Tibial artery (tissue), 4 donors: Measurements from ENCODE around the gene SLC2A2.

Experiments
- DNase-seq, 2 donors: peaks; one replicate each; pipeline ENCODE4 v3.0.0-alpha.2; 2019
- H3K27ac ChIP-seq, 2 donors: fragments of 200-600 bp; sonication (generic) in 1 of 2; 1 replicate in 1 of 2; 2 replicates in 1 of 2; pipeline ENCODE4 v1.5.1; 2018 to 2019; ENCODE audit warnings: mild to moderate bottlenecking in 1 of 2
- H3K27me3 ChIP-seq, 2 donors: fragments of 200-600 bp; sonication (generic) in 1 of 2; one replicate each; pipeline versions ENCODE4 v1.5.1 to v1.6.0; 2016 to 2019
- H3K36me3 ChIP-seq, 3 donors: fragments of 200-600 bp; sonication (generic) in 2 of 3; one replicate each; pipeline ENCODE4 v1.5.1; 2016 to 2019; ENCODE audit warnings: mild to moderate bottlenecking in 2 of 3
- H3K4me1 ChIP-seq, 4 donors: fragments of 200-600 bp; sonication (generic) in 2 of 4; 1 replicate in 3 of 4; 2 replicates in 1 of 4; pipeline ENCODE4 v1.5.1; 2016 to 2019
- H3K4me3 ChIP-seq, 2 donors: fragments of 200-600 bp; sonication (generic) in 1 of 2; 1 replicate in 1 of 2; 2 replicates in 1 of 2; pipeline ENCODE4 v1.5.1; 2018 to 2019; ENCODE audit warnings: mild to moderate bottlenecking in 2 of 2
- H3K9me3 ChIP-seq, 3 donors: fragments of 200-600 bp; sonication (generic) in 1 of 3; one replicate each; pipeline ENCODE4 v1.5.1; 2016 to 2019
- CTCF ChIP-seq, 2 experiments: fragments of 200-600 bp in 1 of 2; fragments of 450-650 bp in 1 of 2; IDR thresholded peaks; one replicate each; pipeline ENCODE4 v1.5.1; 2017 to 2019; ENCODE audit warnings: antibody characterized with exemption in 2 of 2, mild to moderate bottlenecking in 1 of 2, moderate library complexity in 1 of 2
- intact Hi-C: fragments of 100-400 bp; cut with DNase I; formaldehyde crosslinking; loops from one replicate; pipeline ENCODE4 v1.15.0; 2023; ENCODE audit warnings: low total_unique reads

SLC2A2 gene

DNA sequence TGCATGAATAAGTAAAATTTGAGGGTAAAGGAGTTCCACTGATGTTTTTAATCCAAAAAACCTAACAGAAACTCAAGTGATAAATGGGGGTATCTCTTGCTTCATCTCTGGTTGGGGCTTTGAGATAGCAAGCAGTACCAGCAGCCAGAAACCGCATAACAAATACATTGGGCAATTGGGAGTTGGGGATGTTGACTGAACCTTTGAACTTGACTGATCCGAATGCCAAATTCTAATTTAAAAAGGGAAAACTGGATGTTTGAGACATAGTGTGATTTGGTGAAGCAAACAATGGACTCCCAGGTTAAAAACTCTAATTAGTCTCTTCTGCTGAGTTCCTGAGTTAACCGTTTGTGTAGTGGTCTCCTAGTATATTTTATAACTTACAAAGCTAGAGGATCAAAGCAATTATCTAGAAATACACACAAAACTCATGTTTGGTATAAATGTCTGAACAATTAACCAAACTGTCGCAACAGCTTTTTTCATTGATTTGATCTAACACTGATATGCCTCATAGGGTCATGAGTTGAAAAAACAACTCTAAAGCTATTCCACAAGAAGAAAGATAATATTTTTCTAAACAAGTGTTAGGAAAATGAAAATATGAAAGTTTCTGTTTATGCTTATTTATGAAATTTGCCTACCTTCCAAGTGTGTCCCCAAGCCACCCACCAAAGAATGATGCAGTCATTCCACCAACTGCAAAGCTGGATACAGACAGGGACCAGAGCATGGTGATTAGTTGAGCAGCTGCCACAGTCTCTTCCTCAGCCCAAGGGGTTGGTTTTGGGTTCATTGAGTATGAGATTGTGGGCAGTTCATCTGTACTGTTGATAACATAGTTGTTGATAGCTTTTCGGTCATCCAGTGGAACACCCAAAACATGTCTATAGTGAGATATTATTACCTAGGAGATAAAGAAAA, 12.4 kb downstream of the SLC2A2 start:
- H3K9me3 ChIP-seq = no peaks in the 10 kb centered on the region
- TF ChIP-seq CTCF (IDR thresholded peaks at IDR 0.05) = no peak
- H3K27me3 ChIP-seq = no peaks in the 10 kb centered on the region
- intact Hi-C loops = no loop called here
- no peak overlapping the region for H3K27ac ChIP-seq
- no peak for DNase-seq
- H3K4me3 ChIP-seq = no peak overlapping the region
- H3K36me3 ChIP-seq = no peaks in the 10 kb centered on the region
- no peaks in the 10 kb centered on the region for H3K4me1 ChIP-seq

DNA sequence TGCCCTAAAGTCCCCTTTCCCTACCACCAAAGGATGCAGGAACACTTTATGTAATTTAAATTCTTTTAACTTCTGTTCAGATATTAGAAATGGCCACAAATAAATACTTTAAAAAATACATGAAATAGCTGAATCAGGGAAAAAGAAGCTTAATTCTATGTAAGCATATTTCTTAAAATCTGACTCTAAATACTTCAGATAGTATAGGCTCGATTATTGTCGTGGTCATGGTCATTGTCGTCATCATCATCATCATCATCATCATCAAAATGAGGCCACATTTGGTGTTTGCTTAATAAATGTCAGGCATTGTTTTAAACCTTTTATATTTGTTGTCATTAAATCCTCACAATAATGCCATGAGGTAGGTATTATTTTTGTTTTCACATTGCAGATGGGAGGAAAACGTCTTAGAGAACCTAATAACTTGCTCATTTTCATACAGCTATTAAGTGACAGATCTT, 14.6 kb downstream of the SLC2A2 start:
- no peak for TF ChIP-seq CTCF (IDR thresholded peaks at IDR 0.05)
- no peaks in the 10 kb centered on the region for H3K4me1 ChIP-seq
- H3K4me3 ChIP-seq = no peak overlapping the region
- intact Hi-C loops = no loop called here
- no peak overlapping the region for H3K27ac ChIP-seq
- H3K36me3 ChIP-seq = no peaks in the 10 kb centered on the region
- DNase-seq = no peak
- no peaks in the 10 kb centered on the region for H3K9me3 ChIP-seq
- no peaks in the 10 kb centered on the region for H3K27me3 ChIP-seq

- H3K36me3 ChIP-seq = no peaks in the 10 kb centered on the region
- intact Hi-C loops = no loop called here
- no peak overlapping the region for H3K4me3 ChIP-seq
- DNase-seq = no peak
- TF ChIP-seq CTCF (IDR thresholded peaks at IDR 0.05) = no peak
- H3K9me3 ChIP-seq = no peaks in the 10 kb centered on the region
- no peak overlapping the region for H3K27ac ChIP-seq
- no peaks in the 10 kb centered on the region for H3K27me3 ChIP-seq
- H3K4me1 ChIP-seq = no peaks in the 10 kb centered on the region
Observed at GRCh38 chr3:171011109-171011872, 15.2 kb downstream of the SLC2A2 start.

GRCh38 chr3:171007316-171007715, 19.2 kb downstream of the SLC2A2 start:
- Histone ChIP-seq H3K27me3 (no peaks in the 10 kb centered on the region), H3K9me3 (no peaks in the 10 kb centered on the region), H3K36me3 (no peaks in the 10 kb centered on the region), H3K4me1 (peaks cover 0 to under 1% (median 0%) of the 10 kb centered on the region in 4 donors), H3K4me3 (no peak overlapping the region), H3K27ac (no peak overlapping the region)
- intact Hi-C loops = no loop called here
- DNase-seq = no peak
- no peak for TF ChIP-seq CTCF (IDR thresholded peaks at IDR 0.05)

GRCh38 chr3:171005648-171006047, 20.9 kb downstream of the SLC2A2 start:
- Histone ChIP-seq H3K27ac (no peak overlapping the region), H3K4me1 (peaks cover 0 to 12% (median 0%) of the 10 kb centered on the region in 4 donors), H3K27me3 (no peaks in the 10 kb centered on the region), H3K9me3 (no peaks in the 10 kb centered on the region), H3K4me3 (no peak overlapping the region), H3K36me3 (no peaks in the 10 kb centered on the region)
- intact Hi-C loops = no loop called here
- TF ChIP-seq CTCF (IDR thresholded peaks at IDR 0.05) = no peak
- DNase-seq = no peak
